Keratinocyte (primary cell): ENCODE results near the gene GHRL. TPM values are rescaled to one million over a fixed set of nuclear protein-coding genes. Genes with fewer than 3 reads are reported as not detected.

Source experiments
- DNase-seq: peaks from one replicate; pipeline ENCODE4 v3.0.0-alpha.2; 2011; ENCODE audit warnings: low read depth, missing footprints, low spot score
- FAIRE-seq: peaks from 2 replicates; lab custom pipeline; 2011; peaks lifted over from hg19 to GRCh38; lab: Jason Lieb, UNC
- H2AFZ ChIP-seq: 2 replicates; pipeline ENCODE4 v1.6.0; 2012; ENCODE audit warnings: low read length, control low read depth, inconsistent platforms; ENCODE audit not compliant: control insufficient read depth
- H3K27ac ChIP-seq: 2 replicates; pipeline ENCODE4 v1.5.1; 2011; ENCODE audit warnings: low read length; ENCODE audit not compliant: control insufficient read depth, insufficient read depth
- H3K27me3 ChIP-seq: 3 replicates; pipeline ENCODE4 v1.6.0; 2011; ENCODE audit warnings: low read length; ENCODE audit not compliant: control insufficient read depth, insufficient read depth; ENCODE audit errors: extremely low read depth
- H3K36me3 ChIP-seq, 2 experiments: 2 replicates in 1 of 2; 3 replicates in 1 of 2; pipeline ENCODE4 v1.5.1; 2011; ENCODE audit warnings: low read length in 2 of 2, mild to moderate bottlenecking in 1 of 2; ENCODE audit not compliant: control insufficient read depth in 2 of 2, insufficient read depth in 2 of 2; ENCODE audit errors: extremely low read depth in 1 of 2
- H3K4me1 ChIP-seq: 3 replicates; pipeline ENCODE4 v1.5.1; 2011; ENCODE audit warnings: low read length; ENCODE audit not compliant: control insufficient read depth, insufficient read depth; ENCODE audit errors: extremely low read depth
- H3K4me2 ChIP-seq: 3 replicates; pipeline ENCODE4 v1.6.0; 2011; ENCODE audit warnings: low read depth, low read length; ENCODE audit not compliant: control insufficient read depth, insufficient read depth; ENCODE audit errors: extremely low read depth
- H3K4me3 ChIP-seq, 3 experiments: fragments of 200-600 bp in 1 of 3; sonication (generic) in 1 of 3; 2 replicates in 2 of 3; 3 replicates in 1 of 3; pipeline ENCODE4 v1.5.1; 2011 to 2016; ENCODE audit warnings: low read length in 3 of 3, mild to moderate bottlenecking in 3 of 3, control low read depth in 2 of 3, inconsistent platforms in 1 of 3, low read depth in 1 of 3, mixed read lengths in 1 of 3, mixed run types in 1 of 3, moderate library complexity in 1 of 3; ENCODE audit not compliant: control insufficient read depth in 2 of 3, insufficient read depth in 2 of 3; ENCODE audit errors: extremely low read depth in 1 of 3
- H3K79me2 ChIP-seq: 2 replicates; pipeline ENCODE4 v1.6.0; 2012; ENCODE audit warnings: low read length; ENCODE audit not compliant: control insufficient read depth, insufficient read depth
- H3K9ac ChIP-seq: 3 replicates; pipeline ENCODE4 v1.6.0; 2011; ENCODE audit warnings: low read length; ENCODE audit not compliant: control insufficient read depth, insufficient read depth; ENCODE audit errors: extremely low read depth
- H3K9me1 ChIP-seq: 3 replicates; pipeline ENCODE4 v1.6.0; 2011; ENCODE audit warnings: low read length; ENCODE audit not compliant: control insufficient read depth, insufficient read depth; ENCODE audit errors: extremely low read depth
- H3K9me3 ChIP-seq: 2 replicates; pipeline ENCODE4 v1.5.1; 2012; ENCODE audit warnings: low read depth, low read length; ENCODE audit not compliant: control insufficient read depth
- H4K20me1 ChIP-seq: 3 replicates; pipeline ENCODE4 v1.6.0; 2011; ENCODE audit warnings: low read length; ENCODE audit not compliant: control insufficient read depth, insufficient read depth; ENCODE audit errors: extremely low read depth
- CTCF ChIP-seq, 3 experiments: IDR thresholded peaks in 1 of 3; conservative IDR thresholded peaks in 1 of 3; optimal IDR thresholded peaks in 1 of 3; 2 replicates in 2 of 3; 3 replicates in 1 of 3; pipeline versions ENCODE3 to v1.5.1; 2011; ENCODE audit warnings: low read length in 3 of 3, mild to moderate bottlenecking in 3 of 3, moderate library complexity in 2 of 3, control low read depth in 1 of 3, inconsistent platforms in 1 of 3; ENCODE audit not compliant: insufficient read depth in 2 of 3; ENCODE audit errors: extremely low read depth in 1 of 3
- EZH2 ChIP-seq: IDR thresholded peaks from one replicate; pipeline ENCODE4 v1.6.1; 2012; ENCODE audit warnings: inconsistent platforms, mild to moderate bottlenecking, low read length, moderate library complexity
- dilution Hi-C: fragments of 300-500 bp; cut with MboI; formaldehyde crosslinking; loops from one replicate; pipeline ENCODE4 v1.7.0; 2020; ENCODE audit warnings: low sequenced_read_pairs; ENCODE audit not compliant: extremely low pct_ligation_motif_present
- polyA plus RNA-seq, 5 experiments: library from polyadenylated mRNA; depleted of rRNA in 3 of 5; stranded (reverse) in 3 of 5; stranded (forward) in 1 of 5; unstranded in 1 of 5; fragments of >200 nt; gene quantifications; 1 replicate in 1 of 5; 2 replicates in 3 of 5; 3 replicates in 1 of 5; pipeline versions ENCODE4 v1.2.1 to v1.2.3, GENCODE V29; 2011 to 2012; ENCODE audit warnings: missing spikeins in 2 of 5, low read depth in 1 of 5, low replicate concordance in 1 of 5

The GHRL gene
- polyA plus RNA-seq, 1 donor (not counting 4 experiments of a cell fraction or from before 2014, with no cell fraction given): not detected

DNA sequence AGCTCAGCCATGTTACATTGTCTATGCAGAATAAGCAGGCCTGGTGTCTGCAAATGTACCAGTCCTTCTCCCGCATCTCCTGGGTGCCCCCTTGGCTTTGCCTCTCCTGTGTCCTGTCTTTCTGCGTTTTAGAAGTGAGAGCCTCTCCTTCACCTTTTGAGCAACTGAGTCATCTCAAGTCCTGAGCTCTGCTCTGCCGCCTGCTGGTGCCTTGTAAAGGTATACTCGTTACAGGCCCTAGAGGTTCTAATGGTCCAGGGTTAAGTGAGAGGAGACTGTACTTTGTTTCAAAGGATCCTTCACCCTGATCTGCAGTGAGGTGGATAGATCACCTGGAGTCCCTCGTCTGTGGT is 12.6 kb downstream of the GHRL start:
- dilution Hi-C loops: no loop called here
- Histone ChIP-seq H3K4me2 (no peak overlapping the region), H2AFZ (no peak overlapping the region), H3K27ac (no peak overlapping the region), H3K9ac (no peak overlapping the region), H3K4me1 (peaks cover 5% of the 10 kb centered on the region), H4K20me1 (no peaks in the 10 kb centered on the region), H3K27me3 (no peaks in the 10 kb centered on the region), H3K9me3 (no peaks in the 10 kb centered on the region), H3K36me3 (peaks cover 13 to 30% of the 10 kb centered on the region in 2 experiments), H3K4me3 (no peak overlapping the region), H3K79me2 (peaks cover 12% of the 10 kb centered on the region), H3K9me1 (no peaks in the 10 kb centered on the region)
- no peak for TF ChIP-seq EZH2
- TF ChIP-seq CTCF (optimal IDR thresholded peaks at IDR 0.05 in 1 of 3, IDR thresholded peaks at IDR 0.05 in 1 of 3, conservative IDR thresholded peaks at IDR 0.05 in 1 of 3; ENCODE audit: extremely low read depth in 1 of 3, insufficient read depth in 2 of 3, low read length in 3 of 3): peak in 1 of 3 experiments; percentile 5
- DNase-seq (no peak), FAIRE-seq (no peak)

DNA sequence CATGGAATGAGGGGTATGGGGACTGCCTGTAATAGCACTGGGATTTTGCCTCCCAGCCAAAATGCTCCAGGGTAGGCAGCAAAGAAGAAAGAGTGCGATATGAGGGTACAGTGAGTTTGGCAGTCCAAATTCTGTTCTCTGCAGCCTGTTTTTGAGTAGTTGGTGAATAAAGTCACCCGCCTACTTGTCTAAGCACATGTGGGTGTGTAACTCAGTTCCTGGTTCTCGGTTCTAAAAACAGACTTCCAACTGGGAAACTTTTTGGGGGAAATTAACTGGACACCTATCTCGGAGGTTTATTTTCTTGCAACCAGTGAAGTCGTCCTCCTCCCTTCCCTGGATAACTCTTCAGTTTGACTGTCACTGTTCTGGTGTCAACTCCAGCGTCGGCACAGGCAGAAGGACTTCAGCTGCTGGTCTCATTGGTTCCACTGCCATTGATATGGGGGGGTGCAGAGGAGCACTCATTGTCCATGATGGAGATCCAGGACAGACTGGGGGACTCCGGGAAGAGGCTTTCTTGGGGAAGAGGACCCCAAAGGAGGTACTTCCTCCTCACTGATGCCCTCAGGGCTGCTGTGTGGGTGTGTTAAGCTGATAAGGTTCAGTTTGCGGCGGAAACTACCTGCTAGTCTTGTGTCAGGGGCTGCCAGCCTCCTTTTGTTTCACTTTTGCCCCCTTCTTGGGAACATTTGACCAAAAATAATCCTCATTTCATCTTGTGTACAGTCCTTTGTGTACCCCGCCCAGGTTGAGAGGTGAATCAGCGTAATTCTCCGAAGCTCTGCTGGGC is 13.2 kb downstream of the GHRL start:
- Histone ChIP-seq H3K27me3 (no peaks in the 10 kb centered on the region), H3K27ac (no peak overlapping the region), H3K4me2 (no peak overlapping the region), H2AFZ (no peak overlapping the region), H3K4me3 (no peak overlapping the region), H3K9me3 (no peaks in the 10 kb centered on the region), H3K79me2 (peaks cover 17% of the 10 kb centered on the region), H3K9me1 (no peaks in the 10 kb centered on the region), H3K4me1 (peaks cover 5% of the 10 kb centered on the region), H3K36me3 (peaks cover 13 to 27% of the 10 kb centered on the region in 2 experiments), H3K9ac (no peak overlapping the region), H4K20me1 (no peaks in the 10 kb centered on the region)
- no peak for FAIRE-seq
- no peak for TF ChIP-seq CTCF (optimal IDR thresholded peaks at IDR 0.05 in 1 of 3, IDR thresholded peaks at IDR 0.05 in 1 of 3, conservative IDR thresholded peaks at IDR 0.05 in 1 of 3; ENCODE audit: extremely low read depth in 1 of 3, insufficient read depth in 2 of 3, low read length in 3 of 3)
- TF ChIP-seq EZH2: no peak
- dilution Hi-C loops: no loop called here
- no peak for DNase-seq
